GM21786 (cell line): Measurements from ENCODE around the gene NAT8L.
A peak's percentile ranks its signal among the peaks of the same experiment; 100 is the strongest.
"Not testable (repeated sequence)": the region's sequence is repeated elsewhere in the genome, so short reads cannot be mapped to it uniquely, and the experiment has no call there.

Experiments
- ATAC-seq: cut with Tn5 transposase; IDR thresholded peaks from one replicate; pipeline ENCODE4 v1.9.1; 2021; ENCODE audit not compliant: unreplicated experiment

NAT8L gene

GRCh38 chr4:2059046-2059725, at the start of gene NAT8L:
Gene NAT8L (plus strand): TSS chr4:2059327. CDS start chr4:2059512, 185 bp downstream.
- no peak for ATAC-seq

- ATAC-seq: no peak
Measured at GRCh38 chr4:2009651-2010233, 49.4 kb upstream of the NAT8L start.

GRCh38 chr4:2011583-2011982, 47.5 kb upstream of the NAT8L start:
- ATAC-seq: no peak

- no peak for ATAC-seq
Measured at GRCh38 chr4:2015008-2015407, 44.1 kb upstream of the NAT8L start.

- not testable (repeated sequence) for ATAC-seq
Measured at GRCh38 chr4:2021358-2022018, 37.6 kb upstream of the NAT8L start.

GRCh38 chr4:2024683-2025082, 34.4 kb upstream of the NAT8L start:
- no peak for ATAC-seq

GRCh38 chr4:2025817-2026216, 33.3 kb upstream of the NAT8L start:
- ATAC-seq: no peak

- not testable (repeated sequence) for ATAC-seq
Measured at GRCh38 chr4:2027120-2027519, 32.0 kb upstream of the NAT8L start.

- ATAC-seq: not testable (repeated sequence)
Measured at GRCh38 chr4:2031161-2031560, 28.0 kb upstream of the NAT8L start.

GRCh38 chr4:2036327-2036726, 22.8 kb upstream of the NAT8L start:
- no peak for ATAC-seq

- no peak for ATAC-seq
Measured at GRCh38 chr4:2036866-2037265, 22.3 kb upstream of the NAT8L start.

- no peak for ATAC-seq
Measured at GRCh38 chr4:2040391-2041238, 18.5 kb upstream of the NAT8L start.

GRCh38 chr4:2041239-2042130, 17.6 kb upstream of the NAT8L start:
- peak; percentile 56 for ATAC-seq

GRCh38 chr4:2042204-2042946, 16.8 kb upstream of the NAT8L start:
- peak; percentile 22 for ATAC-seq

- ATAC-seq: no peak
Measured at GRCh38 chr4:2042947-2043395, 16.2 kb upstream of the NAT8L start.

GRCh38 chr4:2043396-2044118, 15.6 kb upstream of the NAT8L start:
- no peak for ATAC-seq

- ATAC-seq: no peak
Measured at GRCh38 chr4:2044119-2044485, 15.0 kb upstream of the NAT8L start.

GRCh38 chr4:2044542-2045517, 14.3 kb upstream of the NAT8L start:
- ATAC-seq: no peak
